Myocyte (in vitro differentiated cells): Measurements from ENCODE around the gene SLC1A3. TPM values are rescaled to one million over a fixed set of nuclear protein-coding genes. Genes with fewer than 3 reads are reported as not detected.

Source experiments
- DNase-seq: peaks from one replicate; pipeline ENCODE4 v3.0.0-alpha.2; 2012; ENCODE audit warnings: low read depth
- total RNA-seq: library from RNA; depleted of rRNA; stranded (reverse); fragments of >200 nt; gene quantifications from 2 replicates; pipeline ENCODE4 v1.2.3, GENCODE V29; 2014

SLC1A3 gene
- total RNA-seq, 1 donor from 2014 or later: 25.3 TPM

DNA sequence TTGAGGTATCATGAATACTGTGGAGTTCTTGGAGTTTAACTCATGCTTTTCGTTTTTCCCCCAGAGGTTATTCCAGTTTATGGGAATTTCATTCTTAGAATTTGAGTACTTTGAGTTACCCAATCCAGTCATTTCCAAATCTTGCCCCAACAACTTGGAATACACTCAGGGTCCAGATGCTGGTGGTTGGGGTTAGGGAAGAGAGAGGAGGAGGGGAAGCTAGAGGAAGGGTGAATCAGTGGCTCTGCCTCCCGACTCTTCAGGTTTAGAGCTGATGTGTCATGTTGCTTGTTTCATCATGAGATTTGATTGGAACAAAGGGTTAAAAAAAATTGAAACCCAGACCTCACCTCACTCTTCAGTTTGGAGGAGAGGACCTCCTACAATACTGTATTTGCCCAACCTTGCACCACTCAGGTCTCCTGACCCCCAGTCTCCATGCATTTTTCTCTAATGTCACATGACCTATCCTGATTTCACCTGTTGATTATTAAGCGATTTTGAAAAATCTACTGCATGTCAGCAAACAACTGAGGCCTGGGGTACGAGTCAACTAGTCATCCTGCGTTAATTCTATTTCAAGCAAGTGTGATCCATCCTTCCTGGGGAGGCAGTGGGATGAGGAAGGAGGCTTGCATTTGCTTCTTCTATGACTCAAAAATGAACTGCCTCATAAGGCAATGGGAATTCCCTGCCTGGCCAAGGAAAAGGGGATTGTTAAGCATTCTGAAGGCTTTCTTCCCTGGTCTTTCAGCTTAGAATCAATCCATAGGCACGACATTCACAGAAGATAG lies 6.2 kb upstream of the SLC1A3 start:
- no peak for DNase-seq

DNA sequence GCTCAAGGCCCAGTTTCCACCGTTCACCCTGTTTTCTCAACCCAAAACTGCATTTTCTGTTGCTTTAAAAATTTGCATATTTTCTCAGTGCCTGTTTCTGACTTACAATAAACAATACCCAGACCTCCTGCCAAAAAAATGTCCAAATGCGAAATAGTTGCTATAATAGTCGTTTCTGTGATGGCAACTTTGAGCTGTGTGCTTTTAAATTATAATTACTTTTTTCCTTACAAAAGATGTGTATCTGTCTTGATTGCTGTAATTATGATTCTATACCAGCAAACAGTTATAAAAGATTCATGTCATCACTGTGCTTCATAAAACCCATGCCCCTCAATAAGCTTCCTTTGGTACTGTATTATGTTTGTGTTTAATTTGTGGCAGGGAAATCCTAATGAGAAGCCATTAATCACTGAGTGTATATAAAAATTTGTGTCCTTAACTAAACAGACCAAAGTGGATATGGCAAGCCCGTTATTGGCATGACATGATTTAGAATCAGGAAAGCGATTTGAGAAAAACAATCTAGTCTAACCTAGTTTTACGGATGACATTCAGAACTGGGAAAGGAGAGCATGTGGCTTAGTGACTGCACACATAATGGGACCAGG lies 5.4 kb upstream of the SLC1A3 start:
- no peak for DNase-seq

- peak; percentile 73 for DNase-seq
Observed at GRCh38 chr5:36602704-36603321, 3.6 kb upstream of the SLC1A3 start.

DNA sequence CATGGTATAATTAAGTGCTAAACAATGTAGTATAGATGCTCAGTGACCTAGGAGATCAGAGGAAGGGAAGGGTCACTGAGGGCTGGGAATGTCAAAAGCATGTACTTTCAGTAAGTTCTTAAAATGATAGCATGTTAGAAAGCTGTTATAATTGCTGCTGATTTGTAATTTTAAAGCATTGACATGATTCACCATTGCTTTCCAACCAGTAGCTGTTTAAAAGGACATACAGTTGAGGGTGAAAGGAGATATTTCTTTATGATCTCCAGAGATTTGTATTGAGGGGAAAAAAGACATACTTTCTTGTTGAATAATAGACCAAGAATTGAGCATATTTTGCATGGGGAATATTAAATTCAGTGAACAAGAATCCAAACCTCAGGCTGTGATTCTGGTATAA lies 1.2 kb upstream of the SLC1A3 start:
- DNase-seq: no peak

GRCh38 chr5:36606036-36606427 lies 374 bp upstream of the SLC1A3 start:
- DNase-seq: no peak

DNA sequence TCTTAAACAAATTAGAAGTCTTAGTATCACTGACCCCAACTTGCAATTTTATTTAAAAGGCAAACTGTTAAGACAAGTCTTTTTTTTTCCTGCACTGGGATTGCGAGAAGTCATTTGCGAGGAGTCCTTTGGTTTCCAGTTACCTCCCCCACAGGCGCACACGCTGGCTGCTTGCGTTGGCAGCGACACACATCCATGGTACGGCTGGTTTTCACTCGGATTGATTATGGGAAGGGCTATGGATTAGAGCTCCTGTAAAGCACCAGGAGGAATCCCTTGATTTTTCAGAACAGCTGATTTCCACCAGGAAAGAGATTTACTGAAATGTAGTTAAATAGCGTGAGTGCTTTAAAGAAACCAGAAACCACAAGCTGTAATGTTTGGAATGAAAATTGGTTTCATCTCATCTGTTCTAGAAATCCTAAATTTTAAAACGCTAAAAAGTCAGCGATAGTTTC lies 737 bp downstream of the SLC1A3 start:
- DNase-seq: peak; percentile 61

DNA sequence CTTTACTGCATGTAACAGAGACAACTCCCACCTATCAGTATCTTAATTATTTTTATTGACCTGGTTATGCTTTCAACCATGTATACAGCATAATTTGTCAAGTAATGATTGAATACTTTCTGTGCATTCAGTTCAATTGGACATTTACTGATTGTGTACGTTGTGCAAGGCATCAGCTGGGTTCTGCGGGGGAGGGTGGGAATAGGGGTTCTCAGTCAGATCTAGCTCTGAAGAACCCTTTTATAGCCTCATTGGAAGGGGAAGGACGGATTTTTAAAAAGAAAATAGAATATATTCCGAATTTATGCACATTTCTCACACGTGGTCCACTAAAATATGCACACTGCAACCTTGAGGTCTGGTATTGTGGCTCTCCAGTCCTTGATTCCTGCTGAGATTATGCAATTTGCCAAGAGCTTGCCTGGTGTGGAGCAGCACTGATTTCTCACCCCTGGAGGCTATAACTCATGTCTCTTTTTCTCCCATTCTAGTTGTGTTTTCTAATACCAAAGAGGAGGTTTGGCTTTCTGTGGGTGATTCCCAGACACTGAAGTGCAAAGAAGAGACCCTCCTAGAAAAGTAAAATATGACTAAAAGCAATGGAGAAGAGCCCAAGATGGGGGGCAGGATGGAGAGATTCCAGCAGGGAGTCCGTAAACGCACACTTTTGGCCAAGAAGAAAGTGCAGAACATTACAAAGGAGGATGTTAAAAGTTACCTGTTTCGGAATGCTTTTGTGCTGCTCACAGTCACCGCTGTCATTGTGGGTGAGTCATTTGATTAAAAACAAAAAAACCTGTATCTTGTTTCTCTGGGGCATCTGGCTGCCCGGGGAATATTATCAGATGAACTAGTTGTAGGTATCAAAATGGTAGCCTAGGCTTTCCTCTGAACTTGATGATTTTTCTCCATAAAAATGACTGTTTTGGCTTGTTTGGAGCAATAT lies 1.7 kb downstream of the SLC1A3 start:
- DNase-seq: peak; percentile 41

DNA sequence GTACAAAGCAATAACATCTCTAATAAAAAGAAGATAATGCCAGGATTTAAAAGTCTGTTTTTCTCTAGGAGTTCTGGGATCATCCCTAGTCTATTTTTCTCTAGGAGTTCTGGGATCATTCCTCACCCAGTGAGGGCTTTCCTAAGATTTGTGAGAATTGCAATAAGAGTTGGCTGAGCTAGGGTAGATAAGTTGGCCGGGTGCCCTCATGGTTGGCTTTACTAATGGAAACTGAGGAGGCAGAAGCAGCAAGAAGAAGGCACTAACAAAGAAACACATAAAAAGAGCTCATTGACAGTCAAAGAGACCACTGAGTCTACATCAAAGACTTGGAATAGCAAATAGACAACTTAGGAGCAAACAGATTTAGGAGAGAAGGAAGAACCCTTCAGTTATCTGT lies 4.2 kb downstream of the SLC1A3 start:
- no peak for DNase-seq

GRCh38 chr5:36611520-36612274 lies 5.3 kb downstream of the SLC1A3 start:
- peak; percentile 36 for DNase-seq

- no peak for DNase-seq
Observed at GRCh38 chr5:36613241-36613640, 6.8 kb downstream of the SLC1A3 start.

DNA sequence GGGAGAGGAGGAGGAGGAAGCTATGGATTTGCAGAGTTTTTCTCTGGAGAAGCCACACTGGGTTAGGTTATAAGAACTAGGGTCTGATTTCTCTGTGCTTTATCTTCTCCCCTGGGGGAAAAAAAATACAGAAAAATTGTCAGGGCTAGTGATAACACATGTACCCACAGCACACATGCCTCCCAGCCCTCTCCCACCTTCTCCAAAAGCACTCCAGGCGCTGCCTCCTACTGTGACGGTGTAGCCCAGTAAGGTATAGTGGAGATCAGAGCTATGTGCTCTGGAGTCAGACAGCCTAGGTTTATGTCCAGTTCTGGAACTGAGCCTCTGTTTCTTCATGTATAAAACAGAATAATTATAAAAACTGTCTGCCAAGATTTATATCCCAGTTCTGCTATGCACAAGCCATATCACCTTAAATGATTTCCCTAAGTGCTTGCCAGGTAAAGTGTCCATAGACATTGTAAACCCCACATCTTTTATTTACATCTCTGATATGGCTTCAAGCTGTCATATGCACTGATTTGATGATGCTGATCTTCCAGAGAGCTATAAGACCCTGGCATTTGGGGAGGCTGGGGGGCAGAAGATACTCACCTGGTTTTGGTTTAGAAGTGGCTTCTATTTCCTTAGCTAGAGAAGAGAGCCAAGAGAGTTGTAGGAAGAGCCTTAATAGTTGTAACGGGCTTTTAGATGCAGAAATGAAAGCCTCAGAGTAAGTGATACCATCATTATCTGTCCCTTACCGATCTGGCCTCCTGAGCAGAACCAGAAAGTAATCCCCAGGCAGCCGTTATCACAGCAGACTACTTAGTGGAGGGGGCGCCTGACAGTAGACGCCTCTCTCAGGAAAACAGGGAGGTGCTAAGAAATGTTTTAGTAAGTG lies 7.6 kb downstream of the SLC1A3 start:
- DNase-seq: no peak

- DNase-seq: no peak
Observed at GRCh38 chr5:36614657-36615308, 8.4 kb downstream of the SLC1A3 start.

GRCh38 chr5:36619012-36619635 lies 12.7 kb downstream of the SLC1A3 start:
- no peak for DNase-seq

- peak; percentile 70 for DNase-seq
Observed at GRCh38 chr5:36621985-36622384, 15.6 kb downstream of the SLC1A3 start.

GRCh38 chr5:36623832-36624231 lies 17.4 kb downstream of the SLC1A3 start:
- no peak for DNase-seq

GRCh38 chr5:36624277-36624676 lies 17.9 kb downstream of the SLC1A3 start:
- no peak for DNase-seq

DNA sequence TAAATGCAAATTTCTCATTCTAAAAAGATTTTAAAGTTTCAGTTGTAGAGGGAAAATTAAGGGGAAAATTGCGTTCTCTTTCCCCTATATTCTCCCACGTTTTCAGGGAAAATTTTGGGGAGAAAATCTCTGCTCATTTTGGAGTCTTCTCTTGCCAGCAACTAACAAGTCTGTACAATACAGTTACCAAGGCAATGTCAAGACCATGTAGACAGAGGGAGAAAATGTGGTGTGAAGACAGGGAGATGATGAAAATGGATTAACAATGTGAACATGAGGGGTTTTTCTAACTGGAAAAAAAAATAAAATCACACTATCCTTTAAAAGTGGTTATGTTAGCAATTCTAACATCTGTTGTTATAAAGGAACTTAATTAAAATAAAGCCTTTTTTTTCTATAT lies 22.3 kb downstream of the SLC1A3 start:
- no peak for DNase-seq

- no peak for DNase-seq
Observed at GRCh38 chr5:36629729-36630128, 23.3 kb downstream of the SLC1A3 start.
